IMR-90 (cell line): ENCODE measurements around the gene CFP. TPM values are rescaled to one million over a fixed set of nuclear protein-coding genes. Genes with fewer than 3 reads are reported as not detected.

Experiments
- ATAC-seq: fragments of 200-7000 bp; cut with Tn5 transposase; 2 replicates; pipeline ENCODE4 v1.9.1; 2020; ENCODE audit warnings: low read depth, mild to moderate bottlenecking, moderate library complexity
- BruUV-seq: library from RNA; stranded (reverse); fragments of 400-500 nt; replicated peaks from 2 replicates; lab custom pipeline; 2021; lab: Mats Ljungman, UMichigan
- CTCF ChIA-PET: fragments of 300-600 bp; formaldehyde crosslinking; extraction: SDS; loops from one replicate; lab custom pipeline; 2021; ENCODE audit warnings: antibody characterized with exemption; lab: Yijun Ruan, JAX
- POLR2A ChIA-PET: fragments of 300-600 bp; sonication (Branson Sonifier 250); formaldehyde crosslinking; loops from one replicate; lab custom pipeline; 2022; ENCODE audit warnings: antibody characterized with exemption; ENCODE audit not compliant: unreplicated experiment; lab: Charles Lee
- DNase-seq: peaks from one replicate; pipeline ENCODE4 v3.0.0; 2013
- H2AFZ ChIP-seq: replicated peaks from 2 replicates; pipeline ENCODE3; 2013; ENCODE audit warnings: low read length, mild to moderate bottlenecking; ENCODE audit not compliant: poor library complexity
- H2AK5ac ChIP-seq: 2 replicates; pipeline ENCODE4 v1.6.1; 2013; ENCODE audit warnings: low read depth, low read length, inconsistent platforms
- H2AK9ac ChIP-seq: replicated peaks from 2 replicates; pipeline ENCODE3; 2013; ENCODE audit warnings: mild to moderate bottlenecking, low read depth, low read length, moderate library complexity; ENCODE audit not compliant: poor library complexity
- H2BK120ac ChIP-seq: 2 replicates; pipeline ENCODE4 v1.6.1; 2013; ENCODE audit warnings: low read depth, low read length, inconsistent platforms
- H2BK15ac ChIP-seq: 3 replicates; pipeline ENCODE4 v1.6.1; 2013; ENCODE audit warnings: low read depth, low read length, inconsistent platforms
- H2BK20ac ChIP-seq: 2 replicates; pipeline ENCODE4 v1.6.1; 2013; ENCODE audit warnings: low read depth, mild to moderate bottlenecking, inconsistent platforms, low read length, moderate library complexity
- H2BK5ac ChIP-seq: 2 replicates; pipeline ENCODE4 v1.6.1; 2013; ENCODE audit warnings: mild to moderate bottlenecking, low read depth, low read length, inconsistent platforms; ENCODE audit not compliant: poor library complexity, severe bottlenecking
- H3K14ac ChIP-seq: replicated peaks from 2 replicates; pipeline ENCODE4 v1.6.1; 2013; ENCODE audit warnings: low read depth, low read length, inconsistent platforms
- H3K18ac ChIP-seq: 2 replicates; pipeline ENCODE4 v1.6.1; 2013; ENCODE audit warnings: low read depth, low read length, control low read depth
- H3K23ac ChIP-seq: 2 replicates; pipeline ENCODE4 v1.6.1; 2013; ENCODE audit warnings: low read depth, low read length, inconsistent platforms
- H3K27ac ChIP-seq: 2 replicates; pipeline ENCODE4 v1.5.1; 2013; ENCODE audit warnings: mild to moderate bottlenecking, control low read depth, low read length; ENCODE audit not compliant: insufficient read depth
- H3K27me3 ChIP-seq: 2 replicates; pipeline ENCODE4 v1.6.1; 2013; ENCODE audit warnings: low read length; ENCODE audit not compliant: control insufficient read depth, insufficient read depth
- H3K36me3 ChIP-seq: 2 replicates; pipeline ENCODE4 v1.6.1; 2013; ENCODE audit warnings: low read length, mixed read lengths; ENCODE audit not compliant: control insufficient read depth, insufficient read depth
- H3K4ac ChIP-seq: 2 replicates; pipeline ENCODE4 v1.6.1; 2013; ENCODE audit warnings: low read depth, low read length, inconsistent platforms
- H3K4me1 ChIP-seq: 2 replicates; pipeline ENCODE4 v1.6.1; 2013; ENCODE audit warnings: low read length, mixed read lengths; ENCODE audit not compliant: control insufficient read depth, insufficient read depth
- H3K4me2 ChIP-seq: 2 replicates; pipeline ENCODE4 v1.6.1; 2013; ENCODE audit warnings: low read depth, mild to moderate bottlenecking, control low read depth, low read length, moderate library complexity
- H3K4me3 ChIP-seq: 2 replicates; pipeline ENCODE4 v1.5.1; 2013; ENCODE audit warnings: low read depth, mild to moderate bottlenecking, control low read depth, low read length, moderate library complexity; ENCODE audit not compliant: insufficient read depth
- H3K56ac ChIP-seq: 2 replicates; pipeline ENCODE4 v1.6.1; 2013; ENCODE audit warnings: low read length, inconsistent platforms; ENCODE audit not compliant: insufficient read depth; ENCODE audit errors: extremely low read depth
- H3K79me1 ChIP-seq, 2 experiments: 2 replicates each; pipeline ENCODE4 v1.6.1; 2013; ENCODE audit warnings: low read length in 2 of 2, inconsistent platforms in 1 of 2, low read depth in 1 of 2
- H3K9ac ChIP-seq: 2 replicates; pipeline ENCODE4 v1.6.1; 2013; ENCODE audit warnings: low read depth, low read length, control low read depth
- H3K9me1 ChIP-seq: 2 replicates; pipeline ENCODE4 v1.6.1; 2013; ENCODE audit warnings: low read length, inconsistent platforms; ENCODE audit not compliant: insufficient read depth
- H3K9me3 ChIP-seq: 2 replicates; pipeline ENCODE4 v1.6.1; 2013; ENCODE audit warnings: low read length; ENCODE audit not compliant: control insufficient read depth, insufficient read depth
- H4K20me1 ChIP-seq: 2 replicates; pipeline ENCODE4 v1.6.1; 2013; ENCODE audit warnings: low read length, inconsistent platforms; ENCODE audit not compliant: insufficient read depth
- H4K5ac ChIP-seq: 2 replicates; pipeline ENCODE4 v1.6.1; 2013; ENCODE audit warnings: mild to moderate bottlenecking, low read depth, low read length, control low read depth
- H4K8ac ChIP-seq, 2 experiments: 2 replicates each; pipeline ENCODE4 v1.6.1; 2013; ENCODE audit warnings: low read depth in 2 of 2, low read length in 2 of 2, control low read depth in 1 of 2, inconsistent platforms in 1 of 2
- H4K91ac ChIP-seq: 2 replicates; pipeline ENCODE4 v1.6.1; 2013; ENCODE audit warnings: low read depth, low read length, inconsistent platforms; ENCODE audit not compliant: insufficient read depth
- BHLHE40 ChIP-seq: fragments of 150-350 bp; IDR thresholded peaks from 2 replicates; pipeline ENCODE4 v1.6.1; 2016; ENCODE audit warnings: mild to moderate bottlenecking, low read depth, low read length
- CHD1 ChIP-seq: IDR thresholded peaks from 2 replicates; pipeline ENCODE4 v1.6.1; 2012; ENCODE audit warnings: low read depth, low read length, improper control_type of control experiment
- NFE2L2 ChIP-seq: fragments of 150-350 bp; IDR thresholded peaks from 2 replicates; pipeline ENCODE4 v1.6.1; 2016; ENCODE audit warnings: low read depth, mild to moderate bottlenecking, low read length
- POLR2A ChIP-seq: IDR thresholded peaks from 2 replicates; pipeline ENCODE4 v1.6.1; 2012; ENCODE audit warnings: mild to moderate bottlenecking, low read depth, low read length
- RAD21 ChIP-seq: IDR thresholded peaks from 2 replicates; pipeline ENCODE4 v1.6.1; 2012; ENCODE audit warnings: low read length, improper control_type of control experiment
- RCOR1 ChIP-seq: IDR thresholded peaks from 2 replicates; pipeline ENCODE4 v1.6.1; 2012; ENCODE audit warnings: mild to moderate bottlenecking, low read length, improper control_type of control experiment; ENCODE audit not compliant: insufficient replicate concordance
- SMC3 ChIP-seq: fragments of 150-350 bp; IDR thresholded peaks from 2 replicates; pipeline ENCODE4 v1.6.1; 2016; ENCODE audit warnings: low read depth, mild to moderate bottlenecking, antibody characterized with exemption, low read length, moderate library complexity
- USF2 ChIP-seq: fragments of 150-350 bp; IDR thresholded peaks from 2 replicates; pipeline ENCODE4 v1.6.1; 2017; ENCODE audit warnings: mild to moderate bottlenecking, antibody characterized with exemption, low read length, low read depth
- WGBS, 2 experiments: methylation state at CpG; one replicate each; pipeline versions ENCODE4 v1.1.5 to v1.1.7; 2013; ENCODE audit warnings: missing lambda C conversion rate in 2 of 2; ENCODE audit not compliant: insufficient read length in 1 of 2; ENCODE audit errors: extremely low coverage in 2 of 2; 5-methylcytosine and 5-hydroxymethylcytosine counted together
- dilution Hi-C: fragments of 300-500 bp; cut with HindIII; formaldehyde crosslinking; loops from one replicate; pipeline ENCODE4 v1.14.3; 2018; ENCODE audit warnings: low sequenced_read_pairs; ENCODE audit not compliant: unreplicated experiment
- in situ Hi-C: fragments of 300-500 bp; cut with MboI; formaldehyde crosslinking; loops from 3 replicates; pipeline ENCODE4 v1.14.3; 2019; ENCODE audit warnings: low sequenced_read_pairs, inconsistent platforms, mixed read lengths
- intact Hi-C: fragments of 100-400 bp; cut with micrococcal nuclease; formaldehyde crosslinking; loops from 2 replicates; pipeline ENCODE4 v1.10.0; 2022
- polyA plus RNA-seq, 3 experiments: library from polyadenylated mRNA; depleted of rRNA; stranded (reverse); fragments of >200 nt; gene quantifications; 2 replicates each; pipeline ENCODE4 v1.2.3, GENCODE V29; 2012; ENCODE audit warnings: low replicate concordance in 1 of 3
- total RNA-seq: library from RNA; depleted of rRNA; stranded (reverse); fragments of >200 nt; gene quantifications from 2 replicates; pipeline ENCODE4 v1.2.3, GENCODE V29; 2012
- TF ChIP-seq, protein P1 (sequence below): conservative IDR thresholded peaks from 2 replicates; pipeline ENCODE4 v1.5.1; 2012; ENCODE audit warnings: mild to moderate bottlenecking, low read depth, low read length, improper control_type of control experiment

CFP gene
- total and polyA plus RNA-seq, 2 of the 4 experiments (the other 2 are of a cell fraction) = under 0.01 to 0.14 TPM

DNA sequence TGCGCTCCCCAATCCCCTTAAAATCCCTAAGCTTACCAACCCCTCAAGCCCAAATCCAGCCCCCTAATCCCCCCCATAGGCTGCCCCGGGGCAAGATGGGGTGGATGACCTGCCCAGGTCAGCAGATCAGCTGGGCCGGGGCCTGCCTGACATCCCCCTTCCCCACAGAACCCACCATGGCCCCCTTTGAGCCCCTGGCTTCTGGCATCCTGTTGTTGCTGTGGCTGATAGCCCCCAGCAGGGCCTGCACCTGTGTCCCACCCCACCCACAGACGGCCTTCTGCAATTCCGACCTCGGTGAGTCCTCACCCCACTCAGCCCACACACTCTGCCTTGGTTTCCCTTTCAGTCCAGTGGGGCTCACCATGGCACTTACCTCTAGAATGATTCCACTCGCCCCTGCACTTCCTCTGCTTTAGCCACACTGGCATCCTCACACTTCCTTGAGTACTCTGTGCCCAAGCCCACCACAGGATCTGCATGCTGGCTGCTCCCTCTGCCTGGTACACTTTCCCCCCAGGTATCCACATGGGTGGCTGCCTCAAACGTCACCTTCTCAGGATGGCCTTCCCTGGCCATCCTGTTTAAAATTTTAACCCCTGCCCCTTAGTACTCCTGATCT is 46.4 kb downstream of the CFP start (continued):
- TF ChIP-seq CHD1 = no peak; the same call in 1 of the 2 replicates

- 44% methylated on average over 5 of the region's 28 CpGs; no CpG with 5 or more reads in 1 of the 2 experiments for WGBS, 2 experiments
- ChIA-PET POLR2A (interaction anchor here (0.6 kb wide), 2 partner anchors 25 to 74 kb away, joined by 3 to 14 read pairs; no protein-coding TSS in a partner anchor), CTCF (interaction anchor here (1.4 kb wide), 1 partner anchor 62 kb away, joined by 4 read pairs; no protein-coding TSS in a partner anchor)
- intact Hi-C loops = loop anchor here (2.0 kb wide), 1 partner anchor 41 kb away; no protein-coding TSS in a partner anchor
- Histone ChIP-seq H2AK5ac (peak within 1 kb of the TSS; percentile 91), H2BK20ac (peak within 1 kb of the TSS; percentile 72; the same call in 1 of the 2 replicates), H3K23ac (peak within 1 kb of the TSS; percentile 86), H3K4me2 (peak within 1 kb of the TSS; percentile 90), H3K36me3 (peaks cover 21% of the 10 kb centered on the region), H3K79me1 (peaks cover 3 to 35% of the 10 kb centered on the region in 2 experiments; a peak in 2 of 4 replicates), H3K56ac (peak within 1 kb of the TSS; percentile 88), H3K18ac (peak within 1 kb of the TSS; percentile 88), H3K27ac (peak within 1 kb of the TSS; percentile 95), H2AK9ac (peak within 1 kb of the TSS; percentile 98), H3K9me3 (no peaks in the 10 kb centered on the region), H4K5ac (peak within 1 kb of the TSS; percentile 85), H4K8ac (peak within 1 kb of the TSS; percentile 84 to 85), H3K4me3 (peak within 1 kb of the TSS; percentile 96), H3K4me1 (peaks cover 26% of the 10 kb centered on the region), H3K4ac (peak within 1 kb of the TSS; percentile 94), H3K9ac (peak within 1 kb of the TSS; percentile 98), H2BK15ac (peak within 1 kb of the TSS; percentile 85), H4K20me1 (peaks cover 30% of the 10 kb centered on the region), H2BK5ac (peak within 1 kb of the TSS; percentile 92), H3K27me3 (no peaks in the 10 kb centered on the region), H3K9me1 (peaks cover 16% of the 10 kb centered on the region), H4K91ac (peak within 1 kb of the TSS; percentile 88), H2AFZ (peak within 1 kb of the TSS; percentile 80), H3K14ac (peak within 1 kb of the TSS; percentile 98), H2BK120ac (peak within 1 kb of the TSS; percentile 90)
- ATAC-seq (peak; percentile 84), DNase-seq (peak; percentile 93)
- in situ Hi-C loops = no loop called here
- BruUV-seq = no TSS peak
- dilution Hi-C loops = no loop called here
- TF ChIP-seq, protein P1, sequence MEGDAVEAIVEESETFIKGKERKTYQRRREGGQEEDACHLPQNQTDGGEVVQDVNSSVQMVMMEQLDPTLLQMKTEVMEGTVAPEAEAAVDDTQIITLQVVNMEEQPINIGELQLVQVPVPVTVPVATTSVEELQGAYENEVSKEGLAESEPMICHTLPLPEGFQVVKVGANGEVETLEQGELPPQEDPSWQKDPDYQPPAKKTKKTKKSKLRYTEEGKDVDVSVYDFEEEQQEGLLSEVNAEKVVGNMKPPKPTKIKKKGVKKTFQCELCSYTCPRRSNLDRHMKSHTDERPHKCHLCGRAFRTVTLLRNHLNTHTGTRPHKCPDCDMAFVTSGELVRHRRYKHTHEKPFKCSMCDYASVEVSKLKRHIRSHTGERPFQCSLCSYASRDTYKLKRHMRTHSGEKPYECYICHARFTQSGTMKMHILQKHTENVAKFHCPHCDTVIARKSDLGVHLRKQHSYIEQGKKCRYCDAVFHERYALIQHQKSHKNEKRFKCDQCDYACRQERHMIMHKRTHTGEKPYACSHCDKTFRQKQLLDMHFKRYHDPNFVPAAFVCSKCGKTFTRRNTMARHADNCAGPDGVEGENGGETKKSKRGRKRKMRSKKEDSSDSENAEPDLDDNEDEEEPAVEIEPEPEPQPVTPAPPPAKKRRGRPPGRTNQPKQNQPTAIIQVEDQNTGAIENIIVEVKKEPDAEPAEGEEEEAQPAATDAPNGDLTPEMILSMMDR = no peak
- TF ChIP-seq SMC3 (no peak), NFE2L2 (no peak), USF2 (no peak), RAD21 (0 out of 2 replicates have a peak, but pooled peaks have one; percentile 9), POLR2A (peak; percentile 95), BHLHE40 (no peak; the same call in 1 of the 2 replicates), CHD1 (no peak; the same call in 1 of the 2 replicates), RCOR1 (no peak)
These were observed 47.7 kb downstream of the CFP start, which contains the start of gene TIMP1 for GRCh38 chrX:47581731-47582647. Gene TIMP1 (plus strand): TSS chrX:47582436. CDS start chrX:47583416, 980 bp downstream.
